22Rv1 (cell line): Measurements from ENCODE around the gene HAT1.

Experiments
- CTCF ChIP-seq: fragments of 450-650 bp; IDR thresholded peaks from 2 replicates; pipeline ENCODE4 v1.5.1; 2017; ENCODE audit warnings: mild to moderate bottlenecking
- ZFX ChIP-seq: fragments of 450-650 bp; IDR thresholded peaks from 2 replicates; pipeline ENCODE4 v1.6.1; 2017; ENCODE audit warnings: antibody characterized with exemption, borderline replicate concordance

GRCh38 chr2:171965238-171965637, 43.0 kb downstream of the HAT1 start:
- TF ChIP-seq CTCF, result no peak
- TF ChIP-seq ZFX, result no peak
